ENCODE measurements around the gene PBRM1.

The PBRM1 gene

DNA sequence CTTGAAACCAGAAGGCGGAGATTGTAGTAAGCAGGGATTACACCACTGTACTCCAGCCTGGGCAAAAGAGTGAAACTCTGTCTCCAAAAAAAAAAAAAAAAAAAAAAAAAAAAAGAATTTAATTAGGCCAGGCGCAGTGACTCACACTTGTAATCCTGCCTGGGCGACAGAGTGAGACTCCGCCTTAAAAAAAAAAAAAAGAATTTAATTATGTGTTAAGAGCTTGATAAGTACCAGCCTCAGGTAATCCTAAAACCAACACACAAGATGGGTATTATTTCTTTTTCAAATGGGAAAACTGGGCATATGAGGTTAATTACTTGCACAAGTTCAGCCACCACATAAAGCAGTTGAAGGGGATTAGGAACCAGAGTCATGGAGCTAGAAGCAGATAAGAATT lies 49.0 kb downstream of the PBRM1 start:
- Histone ChIP-seq H4K20me1 (peaks cover 0 to 12% (median 0%) of the 10 kb centered on the region in 11 experiments; a peak in 2 of 22 replicates), H3K27me3 (no peaks in the 10 kb centered on the region), H3K4me2 (no peak overlapping the region), H3K9me3 (replicated peaks in 1 of 11) (no peaks in the 10 kb centered on the region), H3K4me1 (no peaks in the 10 kb centered on the region), H3K9ac (no peak overlapping the region), H3K27ac (no peak overlapping the region), H3K36me3 (peaks cover 96 to 100% (median 99%) of the 10 kb centered on the region in 11 experiments), H3K4me3 (no peak overlapping the region)
- no peak for TF ChIP-seq Cebpa-rat (IDR thresholded peaks at IDR 0.05)

DNA sequence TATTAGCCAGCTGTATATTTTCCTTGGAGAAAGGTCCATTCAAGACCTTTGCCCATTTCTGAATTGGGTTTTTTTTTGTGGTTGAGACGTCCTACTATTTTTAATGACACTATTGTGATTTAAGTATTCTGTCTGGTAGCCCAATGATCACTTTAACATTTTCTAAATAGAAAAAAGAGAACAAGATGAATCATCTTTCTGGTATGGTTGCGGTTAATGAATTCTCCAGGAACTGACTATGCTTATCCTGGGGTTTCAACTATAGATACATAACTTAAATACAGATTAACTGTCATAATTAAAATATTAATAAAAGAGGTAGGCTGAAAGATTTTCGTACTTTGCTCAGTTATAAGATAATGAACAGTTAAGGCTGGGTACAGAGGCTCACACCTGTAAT lies 51.9 kb downstream of the PBRM1 start:
- Histone ChIP-seq H3K9me3 (replicated peaks in 1 of 11) (no peaks in the 10 kb centered on the region), H3K4me1 (no peaks in the 10 kb centered on the region), H3K27ac (no peak overlapping the region), H3K4me3 (no peak overlapping the region), H3K36me3 (peaks cover 95 to 100% (median 99%) of the 10 kb centered on the region in 11 experiments), H4K20me1 (peaks cover 0 to 26% (median 0%) of the 10 kb centered on the region in 11 experiments; a peak in 7 of 22 replicates), H3K27me3 (no peaks in the 10 kb centered on the region), H3K9ac (no peak overlapping the region), H3K4me2 (no peak overlapping the region)
- no peak for TF ChIP-seq Cebpa-rat (IDR thresholded peaks at IDR 0.05)

DNA sequence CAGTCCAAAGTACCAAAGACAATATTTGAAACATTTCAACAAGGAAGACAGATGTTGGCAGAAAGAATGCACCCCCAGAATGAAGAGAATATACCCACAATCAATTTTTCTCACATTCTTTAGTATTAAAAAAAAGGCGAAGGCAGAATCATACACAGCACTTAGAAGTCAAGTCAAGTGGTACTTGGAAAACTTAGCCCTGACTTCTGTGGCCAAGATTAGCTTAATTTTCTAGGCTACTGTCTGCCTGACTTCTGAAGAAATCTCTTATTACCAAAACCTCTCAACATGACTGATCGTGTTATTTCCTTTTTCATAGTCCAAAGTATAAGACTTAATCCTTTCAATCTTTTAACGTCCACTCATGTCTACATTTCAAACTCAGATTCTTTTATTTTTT lies 60.7 kb downstream of the PBRM1 start:
- Histone ChIP-seq H4K20me1 (peaks cover 0 to 34% (median 0%) of the 10 kb centered on the region in 11 experiments; a peak in 10 of 22 replicates), H3K4me3 (no peak overlapping the region), H3K4me1 (no peaks in the 10 kb centered on the region), H3K27me3 (no peaks in the 10 kb centered on the region), H3K27ac (no peak overlapping the region), H3K4me2 (no peak overlapping the region), H3K9me3 (replicated peaks in 1 of 11) (no peaks in the 10 kb centered on the region), H3K9ac (no peak overlapping the region), H3K36me3 (peaks cover 95 to 100% (median 98%) of the 10 kb centered on the region in 11 experiments)
- no peak for TF ChIP-seq Cebpa-rat (IDR thresholded peaks at IDR 0.05)

DNA sequence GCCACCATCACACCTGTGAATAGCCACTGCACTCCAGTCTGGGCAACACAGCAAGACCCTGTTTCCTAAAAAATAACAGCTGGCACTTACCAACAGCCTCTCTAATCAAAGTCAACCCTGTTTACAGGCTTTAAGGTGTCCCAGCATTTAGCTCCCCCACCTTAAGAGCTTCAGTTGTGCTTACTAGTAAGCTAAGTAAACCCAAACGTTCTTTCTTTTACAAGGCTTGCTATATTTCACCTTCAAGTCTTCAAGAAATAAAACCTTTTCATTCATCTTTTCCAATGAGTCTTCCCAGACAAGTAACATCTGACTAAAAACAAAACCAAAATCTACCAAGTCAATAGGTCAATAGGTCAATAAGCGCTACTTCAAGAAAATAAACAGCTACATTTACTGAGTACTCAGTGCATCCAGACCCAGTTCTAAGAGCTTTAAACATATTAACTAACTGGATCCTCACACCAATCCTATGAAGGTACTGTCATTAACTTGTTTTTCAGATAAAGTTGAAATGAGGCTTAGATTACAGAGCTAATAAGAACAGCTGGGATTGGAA lies 62.4 kb downstream of the PBRM1 start:
- Histone ChIP-seq H3K36me3 (peaks cover 94 to 100% (median 99%) of the 10 kb centered on the region in 11 experiments), H3K27ac (no peak overlapping the region)
- no peak for TF ChIP-seq Cebpa-rat (IDR thresholded peaks at IDR 0.05)

DNA sequence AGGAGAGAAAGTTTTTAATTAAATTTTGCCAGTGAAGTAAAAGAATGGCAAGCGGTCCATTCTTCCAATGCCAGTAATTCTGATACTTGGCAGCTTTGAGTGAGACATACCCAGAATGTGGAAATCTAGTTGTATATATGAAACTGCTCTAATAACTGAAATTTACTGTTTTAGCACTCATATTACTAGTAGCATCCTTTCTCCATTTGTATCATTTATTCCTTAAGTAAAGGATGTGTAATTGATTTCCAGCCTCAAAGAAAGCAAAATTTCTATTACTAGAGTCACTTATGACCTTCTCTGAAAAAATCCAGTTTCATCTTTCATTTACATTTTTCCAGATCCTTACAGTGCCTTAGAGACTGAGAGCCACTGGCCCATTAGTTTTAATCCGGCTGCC lies 65.1 kb downstream of the PBRM1 start:
- Histone ChIP-seq H3K27ac (no peak overlapping the region), H4K20me1 (peaks cover 0 to 24% (median 2%) of the 10 kb centered on the region in 11 experiments; a peak in 10 of 22 replicates), H3K9me3 (replicated peaks in 1 of 11) (no peaks in the 10 kb centered on the region), H3K4me3 (no peak overlapping the region), H3K4me1 (no peaks in the 10 kb centered on the region), H3K27me3 (no peaks in the 10 kb centered on the region), H3K36me3 (peaks cover 94 to 100% (median 99%) of the 10 kb centered on the region in 11 experiments), H3K9ac (no peak overlapping the region), H3K4me2 (no peak overlapping the region)
- no peak for TF ChIP-seq Cebpa-rat (IDR thresholded peaks at IDR 0.05)

More for the DNA sequence above, 62.4 kb downstream of the PBRM1 start:
- Histone ChIP-seq H3K4me2 (no peak overlapping the region), H3K4me1 (no peaks in the 10 kb centered on the region), H3K9ac (no peak overlapping the region), H3K9me3 (replicated peaks in 1 of 11) (no peaks in the 10 kb centered on the region), H3K27me3 (no peaks in the 10 kb centered on the region), H3K4me3 (no peak overlapping the region), H4K20me1 (peaks cover 0 to 25% (median 0%) of the 10 kb centered on the region in 11 experiments; a peak in 9 of 22 replicates)

DNA sequence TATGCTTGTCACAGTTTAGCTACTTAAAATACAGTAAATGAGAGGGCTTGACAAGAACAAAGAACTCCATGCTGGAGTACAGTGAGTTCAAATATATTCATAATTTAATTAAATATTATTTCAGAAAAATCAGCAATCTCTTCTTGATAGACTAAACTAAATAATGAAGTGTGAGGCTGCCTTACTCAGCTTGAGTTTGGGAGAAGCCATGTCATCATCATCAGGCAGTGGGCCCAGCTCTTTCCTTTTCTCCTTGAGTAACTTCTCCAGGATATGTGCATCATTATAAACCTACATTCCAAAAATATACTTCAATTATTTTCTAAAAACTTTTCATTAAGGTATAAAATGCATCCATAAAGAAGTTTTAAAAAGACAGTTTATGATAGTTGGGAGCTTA lies 70.5 kb downstream of the PBRM1 start:
- Histone ChIP-seq H3K4me3 (no peak overlapping the region), H3K4me2 (no peak overlapping the region), H3K4me1 (no peaks in the 10 kb centered on the region), H3K27me3 (no peaks in the 10 kb centered on the region), H3K27ac (no peak overlapping the region), H3K9me3 (replicated peaks in 1 of 11) (no peaks in the 10 kb centered on the region), H4K20me1 (peaks cover 0 to 29% (median 5%) of the 10 kb centered on the region in 11 experiments; a peak in 8 of 22 replicates), H3K9ac (no peak overlapping the region), H3K36me3 (peaks cover 95 to 100% (median 100%) of the 10 kb centered on the region in 11 experiments)
- no peak for TF ChIP-seq Cebpa-rat (IDR thresholded peaks at IDR 0.05)

DNA sequence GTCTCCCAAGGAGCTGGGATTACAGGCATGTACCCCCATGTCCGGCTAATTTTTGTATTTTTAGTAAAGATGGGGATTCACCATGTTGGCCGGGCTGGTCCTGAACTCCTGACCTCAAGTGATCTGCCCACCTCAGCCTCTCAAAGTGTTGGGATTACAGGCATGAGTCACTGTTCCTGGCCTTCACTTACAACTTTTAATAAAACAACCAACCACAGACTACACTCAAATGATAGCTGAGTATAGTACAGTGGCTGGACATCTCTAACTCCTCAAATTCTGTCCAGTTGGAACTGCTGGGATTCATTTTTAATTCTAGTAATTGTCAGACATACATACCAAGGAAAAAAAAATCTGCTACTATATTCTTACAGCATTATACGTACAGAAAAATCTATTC lies 71.0 kb downstream of the PBRM1 start:
- no peak overlapping the region for H3K4me3 ChIP-seq
- H3K27me3 ChIP-seq: no peaks in the 10 kb centered on the region
- no peak for TF ChIP-seq Cebpa-rat (IDR thresholded peaks at IDR 0.05)
- H3K4me1 ChIP-seq: no peaks in the 10 kb centered on the region
- H3K9me3 ChIP-seq (replicated peaks in 1 of 11): no peaks in the 10 kb centered on the region
- H3K36me3 ChIP-seq: peaks cover 95 to 100% (median 100%) of the 10 kb centered on the region in 11 experiments
- H4K20me1 ChIP-seq: peaks cover 0 to 30% (median 5%) of the 10 kb centered on the region in 11 experiments; a peak in 8 of 22 replicates
- H3K27ac ChIP-seq: no peak overlapping the region
- no peak overlapping the region for H3K9ac ChIP-seq
- H3K4me2 ChIP-seq: no peak overlapping the region

DNA sequence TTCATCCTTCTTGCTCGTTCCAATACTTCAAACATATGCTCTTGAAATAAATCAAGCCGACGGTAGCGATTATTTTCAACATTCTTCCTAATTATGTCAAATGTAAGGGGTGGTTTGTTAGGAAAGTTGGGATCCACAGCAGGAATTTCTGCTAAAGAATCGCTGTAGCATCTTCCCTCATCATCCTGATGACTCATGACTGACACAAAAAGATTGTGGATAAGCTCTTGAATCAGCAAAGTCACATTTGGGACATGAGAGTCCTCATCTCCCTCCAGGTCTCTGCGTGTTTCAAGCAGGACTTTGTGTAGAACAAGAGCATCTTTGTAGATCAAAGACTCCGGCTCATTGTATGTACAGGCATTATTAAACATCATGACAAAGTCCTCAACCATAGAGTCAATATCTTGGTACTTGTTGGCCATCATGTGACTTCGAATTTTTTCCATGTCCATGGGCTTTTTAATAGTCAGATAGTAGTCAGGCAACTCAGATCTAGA lies 76.3 kb downstream of the PBRM1 start:
- Histone ChIP-seq H3K4me2 (no peak overlapping the region), H3K27ac (no peak overlapping the region), H3K4me1 (no peaks in the 10 kb centered on the region), H3K36me3 (peaks cover 96 to 100% (median 100%) of the 10 kb centered on the region in 11 experiments), H4K20me1 (peaks cover 0 to 70% (median 10%) of the 10 kb centered on the region in 11 experiments; a peak in 13 of 22 replicates), H3K27me3 (no peaks in the 10 kb centered on the region), H3K4me3 (no peak overlapping the region), H3K9me3 (replicated peaks in 1 of 11) (peaks cover 0 to 17% (median 4%) of the 10 kb centered on the region in 11 experiments; a peak in 16 of 22 replicates), H3K9ac (no peak overlapping the region)
- TF ChIP-seq Cebpa-rat (IDR thresholded peaks at IDR 0.05): no peak

DNA sequence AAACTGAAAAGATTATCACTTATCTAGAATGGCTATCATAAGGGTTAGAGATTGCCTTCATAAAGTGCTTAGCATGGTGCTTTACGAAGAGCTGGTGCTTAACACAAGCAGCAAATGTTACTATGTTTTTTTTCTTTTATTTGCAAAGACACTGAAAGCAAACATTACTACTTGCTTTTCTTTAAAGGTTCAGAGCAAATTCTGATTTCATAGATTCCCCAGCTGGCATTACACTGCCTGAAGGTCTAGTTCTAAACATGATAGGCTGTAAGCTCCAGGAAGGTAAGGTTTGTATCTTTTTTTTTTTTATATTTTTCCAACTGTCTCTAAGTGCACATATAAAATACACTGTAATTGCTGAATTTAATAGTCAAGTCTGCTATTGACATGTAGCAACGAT lies 77.4 kb downstream of the PBRM1 start:
- H3K36me3 ChIP-seq: peaks cover 97 to 100% (median 100%) of the 10 kb centered on the region in 11 experiments
- no peaks in the 10 kb centered on the region for H3K4me1 ChIP-seq
- no peak overlapping the region for H3K4me2 ChIP-seq
- TF ChIP-seq Cebpa-rat (IDR thresholded peaks at IDR 0.05): no peak
- H3K4me3 ChIP-seq: no peak overlapping the region
- no peak overlapping the region for H3K9ac ChIP-seq
- H3K9me3 ChIP-seq (replicated peaks in 1 of 11): peaks cover 6 to 27% (median 14%) of the 10 kb centered on the region in 11 experiments; a peak in 21 of 22 replicates
- H3K27ac ChIP-seq: no peak overlapping the region
- no peaks in the 10 kb centered on the region for H3K27me3 ChIP-seq
- H4K20me1 ChIP-seq: peaks cover 0 to 69% (median 13%) of the 10 kb centered on the region in 11 experiments; a peak in 13 of 22 replicates

Data from BLaER1 treated with 17β-estradiol and CSF1 and Interleukin-3, amounts not matched to agents 10 nM and 100 nM (cell line).